ENCODE data around the gene GGA3.

DNA sequence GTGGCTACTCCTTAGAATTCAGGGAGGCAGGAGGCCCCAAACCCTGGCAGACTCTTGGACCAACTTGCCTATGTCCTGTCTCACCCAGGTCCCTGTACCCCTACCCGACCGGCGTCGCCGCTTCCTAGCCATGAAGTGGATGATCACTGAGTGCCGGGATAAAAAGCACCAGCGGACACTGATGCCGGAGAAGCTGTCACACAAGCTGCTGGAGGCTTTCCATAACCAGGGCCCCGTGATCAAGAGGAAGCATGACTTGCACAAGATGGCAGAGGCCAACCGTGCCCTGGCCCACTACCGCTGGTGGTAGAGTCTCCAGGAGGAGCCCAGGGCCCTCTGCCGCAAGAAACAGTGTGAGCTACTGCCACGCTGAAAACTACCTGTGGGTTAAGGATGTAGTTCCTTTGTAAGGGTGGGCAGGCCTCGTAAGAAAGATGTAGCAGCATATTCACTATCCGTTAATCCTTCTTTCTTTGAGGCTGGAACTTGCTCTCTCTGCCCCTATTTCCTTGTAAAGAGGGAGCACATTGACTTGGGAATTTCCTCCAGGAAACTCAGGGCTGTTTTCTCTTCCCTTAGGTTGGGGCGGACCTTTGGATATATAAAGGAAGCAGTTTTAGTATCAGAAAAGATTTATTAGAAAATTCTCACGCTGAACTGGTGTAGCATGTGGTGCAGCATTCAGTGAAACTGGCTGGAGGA is 4.4 kb upstream of the GGA3 start:
- no peak for TF ChIP-seq GATA3 (IDR thresholded peaks at IDR 0.05; ENCODE audit: low read depth, low read length)
- no peak for TF ChIP-seq GATA2 (IDR thresholded peaks at IDR 0.05; ENCODE audit: low read depth, low read length)
